Epithelial cell of proximal tubule (primary cell): ENCODE data around the gene ECEL1. TPM values are rescaled to one million over a fixed set of nuclear protein-coding genes. Genes with fewer than 3 reads are reported as not detected.
"Not testable (repeated sequence)": the region's sequence is repeated elsewhere in the genome, so short reads cannot be mapped to it uniquely, and the experiment has no call there.

Source experiments
- DNase-seq: peaks from one replicate; pipeline ENCODE4 v3.0.0-alpha.2; 2011; ENCODE audit warnings: low read depth
- H3K4me3 ChIP-seq: 2 replicates; pipeline ENCODE4 v1.5.1; 2011; ENCODE audit warnings: low read depth, mild to moderate bottlenecking, low read length
- CTCF ChIP-seq: conservative IDR thresholded peaks from 2 replicates; pipeline ENCODE4 v1.5.1; 2012; ENCODE audit warnings: low read depth, mild to moderate bottlenecking, low read length
- total RNA-seq: library from RNA; depleted of rRNA; stranded (reverse); fragments of >200 nt; gene quantifications from 2 replicates; pipeline ENCODE4 v1.2.3, GENCODE V29; 2015

The ECEL1 gene, protein sequence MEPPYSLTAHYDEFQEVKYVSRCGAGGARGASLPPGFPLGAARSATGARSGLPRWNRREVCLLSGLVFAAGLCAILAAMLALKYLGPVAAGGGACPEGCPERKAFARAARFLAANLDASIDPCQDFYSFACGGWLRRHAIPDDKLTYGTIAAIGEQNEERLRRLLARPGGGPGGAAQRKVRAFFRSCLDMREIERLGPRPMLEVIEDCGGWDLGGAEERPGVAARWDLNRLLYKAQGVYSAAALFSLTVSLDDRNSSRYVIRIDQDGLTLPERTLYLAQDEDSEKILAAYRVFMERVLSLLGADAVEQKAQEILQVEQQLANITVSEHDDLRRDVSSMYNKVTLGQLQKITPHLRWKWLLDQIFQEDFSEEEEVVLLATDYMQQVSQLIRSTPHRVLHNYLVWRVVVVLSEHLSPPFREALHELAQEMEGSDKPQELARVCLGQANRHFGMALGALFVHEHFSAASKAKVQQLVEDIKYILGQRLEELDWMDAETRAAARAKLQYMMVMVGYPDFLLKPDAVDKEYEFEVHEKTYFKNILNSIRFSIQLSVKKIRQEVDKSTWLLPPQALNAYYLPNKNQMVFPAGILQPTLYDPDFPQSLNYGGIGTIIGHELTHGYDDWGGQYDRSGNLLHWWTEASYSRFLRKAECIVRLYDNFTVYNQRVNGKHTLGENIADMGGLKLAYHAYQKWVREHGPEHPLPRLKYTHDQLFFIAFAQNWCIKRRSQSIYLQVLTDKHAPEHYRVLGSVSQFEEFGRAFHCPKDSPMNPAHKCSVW
- total RNA-seq, result not detected in 2 replicates

GRCh38 chr2:232487385-232488096, at the start of gene ECEL1:
TSS of gene ECEL1 (minus strand) at chr2:232487834. CDS start at chr2:232486653, 1,181 bp downstream.
- no peak for TF ChIP-seq CTCF
- peak within 1 kb of the TSS; percentile 14 for H3K4me3 ChIP-seq
- no peak for DNase-seq

DNA sequence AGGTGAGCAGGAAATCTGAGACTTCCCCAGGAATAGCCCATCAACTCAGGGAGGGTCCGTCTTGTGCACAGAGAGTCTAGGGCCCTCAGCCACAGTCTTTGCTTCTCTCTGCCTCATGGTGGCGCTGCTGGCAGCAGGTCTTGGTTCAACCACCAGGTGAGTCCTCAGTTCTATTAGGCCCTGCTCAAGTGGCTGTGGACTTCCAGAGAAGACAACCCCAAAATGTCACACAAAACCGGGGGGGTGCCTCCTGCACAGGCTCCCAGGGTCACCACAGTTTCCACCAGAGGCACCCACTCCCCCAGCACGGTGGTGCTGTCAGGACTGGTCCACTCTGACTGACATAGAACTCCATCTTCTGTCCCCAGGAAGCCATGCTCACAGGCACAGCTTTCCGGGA, 49.4 kb upstream of the ECEL1 start:
- no peak overlapping the region for H3K4me3 ChIP-seq
- no peak for DNase-seq
- peak; percentile 55 for TF ChIP-seq CTCF

- DNase-seq, result no peak
- no peak for TF ChIP-seq CTCF
- no peak overlapping the region for H3K4me3 ChIP-seq
These were observed 48.3 kb upstream of the ECEL1 start for GRCh38 chr2:232535761-232536530.

- TF ChIP-seq CTCF, result no peak
- H3K4me3 ChIP-seq, result no peak overlapping the region
- no peak for DNase-seq
These were observed 47.5 kb upstream of the ECEL1 start for GRCh38 chr2:232534940-232535651.

GRCh38 chr2:232533944-232534710, 46.5 kb upstream of the ECEL1 start:
- no peak for DNase-seq
- no peak for TF ChIP-seq CTCF
- H3K4me3 ChIP-seq, result no peak overlapping the region

- H3K4me3 ChIP-seq, DNase-seq: not testable (repeated sequence)
These were observed 45.2 kb upstream of the ECEL1 start for GRCh38 chr2:232532821-232533220.
